GM19023 (cell line): ENCODE results near the gene ERBB2.

Source experiments
- ATAC-seq: cut with Tn5 transposase; IDR thresholded peaks from one replicate; pipeline ENCODE4 v1.9.1; 2021; ENCODE audit warnings: mild to moderate bottlenecking, moderate library complexity; ENCODE audit not compliant: unreplicated experiment

ERBB2 gene

DNA sequence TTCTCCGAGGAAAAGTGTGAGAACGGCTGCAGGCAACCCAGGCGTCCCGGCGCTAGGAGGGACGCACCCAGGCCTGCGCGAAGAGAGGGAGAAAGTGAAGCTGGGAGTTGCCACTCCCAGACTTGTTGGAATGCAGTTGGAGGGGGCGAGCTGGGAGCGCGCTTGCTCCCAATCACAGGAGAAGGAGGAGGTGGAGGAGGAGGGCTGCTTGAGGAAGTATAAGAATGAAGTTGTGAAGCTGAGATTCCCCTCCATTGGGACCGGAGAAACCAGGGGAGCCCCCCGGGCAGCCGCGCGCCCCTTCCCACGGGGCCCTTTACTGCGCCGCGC lies at the start of gene ERBB2:
Gene ERBB2, plus strand, starts transcription at position 247 of the 330 bp plus-strand sequence. CDS start 175 bp downstream, outside the sequence.
- no peak for ATAC-seq

GRCh38 chr17:39650121-39650579 lies 49.7 kb upstream of the ERBB2 start:
- no peak for ATAC-seq

DNA sequence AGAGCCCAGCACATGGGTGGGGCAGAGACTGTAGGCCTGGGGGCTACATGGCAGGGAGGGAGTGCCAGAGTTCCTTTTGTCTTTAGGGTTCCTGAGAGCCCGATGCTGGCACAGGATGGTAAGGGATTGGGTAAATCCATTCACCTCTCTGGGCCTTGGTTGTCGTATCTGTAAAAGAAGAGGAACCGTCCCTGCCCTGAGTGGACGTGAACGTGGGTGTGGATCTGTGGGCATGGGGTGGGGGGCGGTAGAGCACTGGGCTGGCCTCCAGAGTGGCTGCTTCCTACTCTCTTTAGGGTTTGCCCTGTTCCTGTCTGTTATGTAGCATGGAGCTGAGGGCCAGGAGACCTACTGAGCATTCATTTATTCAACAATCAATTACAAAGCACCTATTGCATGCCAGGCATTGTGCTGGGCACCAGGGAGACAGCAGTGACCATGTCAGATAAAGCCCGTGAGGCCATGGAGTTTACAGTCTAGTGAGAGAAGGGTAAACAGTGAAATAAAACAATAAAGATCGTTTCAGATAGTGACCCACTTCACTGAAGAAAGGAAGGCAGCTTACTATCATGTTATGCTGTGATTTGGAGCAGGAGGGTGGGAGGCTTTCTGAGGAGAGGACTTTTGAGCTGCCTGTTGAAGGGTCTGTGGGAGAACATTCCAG lies 47.8 kb upstream of the ERBB2 start:
- ATAC-seq: no peak

GRCh38 chr17:39652587-39653315 lies 47.1 kb upstream of the ERBB2 start:
- no peak for ATAC-seq

GRCh38 chr17:39653316-39653661 lies 46.6 kb upstream of the ERBB2 start:
- no peak for ATAC-seq

DNA sequence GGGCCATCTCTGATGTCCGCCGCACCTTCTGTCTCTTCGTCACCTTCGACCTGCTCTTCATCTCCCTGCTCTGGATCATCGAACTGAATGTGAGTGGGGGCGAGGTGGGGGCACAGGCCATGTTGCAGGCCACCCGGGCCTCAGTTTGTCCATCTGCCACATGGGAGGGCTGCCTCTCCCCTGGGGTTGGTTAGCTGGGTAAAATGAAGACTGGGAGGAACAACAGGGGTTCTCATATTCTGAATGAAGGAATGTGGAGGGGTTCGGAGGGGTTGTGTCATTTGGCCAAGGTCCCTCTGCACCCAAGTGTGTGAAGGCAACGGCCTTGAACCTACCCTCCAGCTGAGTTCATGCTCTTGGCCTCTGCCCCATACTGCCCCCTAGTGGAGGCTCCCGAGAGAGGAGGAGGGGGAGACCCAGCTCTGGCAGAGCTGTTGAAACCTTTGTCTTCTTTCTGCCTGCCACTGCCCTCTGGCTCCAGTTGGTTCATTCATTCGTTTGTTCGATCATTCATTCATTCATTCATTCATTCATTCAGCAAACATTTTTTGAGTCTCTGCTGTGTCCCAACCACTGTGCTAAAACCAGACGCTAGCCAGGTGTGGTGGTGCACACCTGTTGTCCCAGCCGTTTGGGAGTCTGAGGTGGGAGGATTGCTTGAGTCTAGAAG lies 46.1 kb upstream of the ERBB2 start:
- ATAC-seq: no peak

DNA sequence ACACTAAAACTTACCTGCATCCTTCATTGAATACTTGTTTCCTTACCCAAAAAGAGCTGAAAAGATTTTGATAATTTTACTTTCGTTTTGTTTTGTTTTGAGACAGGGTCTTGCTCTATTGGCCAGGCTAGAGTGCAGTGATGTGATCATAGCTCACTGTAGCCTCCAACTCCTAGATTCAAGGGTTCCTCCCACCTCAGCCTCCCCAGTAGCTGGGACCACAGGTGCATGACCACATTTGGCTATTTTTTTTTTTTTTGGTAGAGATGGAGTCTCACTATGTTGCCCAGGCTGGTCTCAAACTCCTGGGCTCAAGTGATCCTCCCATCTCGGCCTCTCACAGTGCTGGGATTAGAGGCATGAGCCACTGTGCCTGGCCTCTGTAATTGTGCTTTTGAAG lies 44.8 kb upstream of the ERBB2 start:
- ATAC-seq: no peak

GRCh38 chr17:39658346-39658745 lies 41.5 kb upstream of the ERBB2 start:
- no peak for ATAC-seq

GRCh38 chr17:39658760-39659159 lies 41.1 kb upstream of the ERBB2 start:
- ATAC-seq: no peak

DNA sequence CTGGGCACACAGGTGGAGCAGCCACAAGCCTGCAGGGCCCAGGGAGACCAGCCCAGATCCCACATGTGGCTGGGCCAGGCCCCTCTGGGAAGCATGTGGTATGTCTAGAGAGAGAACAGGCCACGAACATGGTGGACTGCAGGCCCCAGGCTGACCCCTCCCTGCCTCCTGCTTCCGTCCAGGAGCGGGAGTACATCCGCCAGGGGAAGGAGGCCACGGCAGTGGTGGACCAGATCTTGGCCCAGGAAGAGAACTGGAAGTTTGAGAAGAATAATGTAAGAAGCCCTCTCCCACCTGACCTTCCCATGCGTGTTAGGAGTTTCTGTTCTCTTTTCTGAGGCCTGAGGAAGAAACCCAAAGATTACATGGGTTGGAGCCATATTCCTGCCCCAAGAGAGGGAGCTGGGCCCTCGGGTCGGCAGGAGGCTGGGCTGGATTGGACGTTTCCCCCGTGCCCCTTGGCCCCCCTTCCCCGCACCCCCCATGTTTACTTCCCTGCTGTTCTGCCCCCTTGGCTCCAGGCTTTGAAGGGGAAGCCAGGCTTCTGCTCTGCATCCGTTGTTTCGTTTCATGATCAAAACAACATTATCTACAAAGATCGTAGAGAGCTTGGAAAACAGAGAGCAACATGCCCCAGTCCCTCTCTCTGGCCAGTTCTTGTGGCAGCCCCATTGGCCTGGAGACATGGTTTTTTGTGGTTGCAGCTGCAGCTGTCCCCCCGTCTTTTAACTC lies 40.4 kb upstream of the ERBB2 start:
- no peak for ATAC-seq

DNA sequence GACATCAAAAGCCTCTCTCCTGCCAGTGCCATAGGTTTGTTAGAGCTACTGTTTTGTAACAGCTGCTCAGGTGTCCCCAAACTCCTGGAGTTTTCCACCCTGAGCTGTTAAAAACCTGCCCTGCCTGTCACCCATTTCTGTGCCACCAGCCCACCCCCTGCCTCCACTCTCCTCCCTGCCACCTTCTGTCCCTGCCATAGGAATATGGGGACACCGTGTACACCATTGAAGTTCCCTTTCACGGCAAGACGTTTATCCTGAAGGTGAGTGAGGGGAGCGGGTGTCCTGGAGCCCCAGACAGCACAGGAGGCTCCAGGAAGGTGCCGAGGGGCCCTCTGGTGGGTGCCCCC lies 39.9 kb upstream of the ERBB2 start:
- no peak for ATAC-seq

GRCh38 chr17:39660397-39661385 lies 39.2 kb upstream of the ERBB2 start:
- no peak for ATAC-seq

GRCh38 chr17:39661744-39662541 lies 37.9 kb upstream of the ERBB2 start:
- ATAC-seq: no peak

DNA sequence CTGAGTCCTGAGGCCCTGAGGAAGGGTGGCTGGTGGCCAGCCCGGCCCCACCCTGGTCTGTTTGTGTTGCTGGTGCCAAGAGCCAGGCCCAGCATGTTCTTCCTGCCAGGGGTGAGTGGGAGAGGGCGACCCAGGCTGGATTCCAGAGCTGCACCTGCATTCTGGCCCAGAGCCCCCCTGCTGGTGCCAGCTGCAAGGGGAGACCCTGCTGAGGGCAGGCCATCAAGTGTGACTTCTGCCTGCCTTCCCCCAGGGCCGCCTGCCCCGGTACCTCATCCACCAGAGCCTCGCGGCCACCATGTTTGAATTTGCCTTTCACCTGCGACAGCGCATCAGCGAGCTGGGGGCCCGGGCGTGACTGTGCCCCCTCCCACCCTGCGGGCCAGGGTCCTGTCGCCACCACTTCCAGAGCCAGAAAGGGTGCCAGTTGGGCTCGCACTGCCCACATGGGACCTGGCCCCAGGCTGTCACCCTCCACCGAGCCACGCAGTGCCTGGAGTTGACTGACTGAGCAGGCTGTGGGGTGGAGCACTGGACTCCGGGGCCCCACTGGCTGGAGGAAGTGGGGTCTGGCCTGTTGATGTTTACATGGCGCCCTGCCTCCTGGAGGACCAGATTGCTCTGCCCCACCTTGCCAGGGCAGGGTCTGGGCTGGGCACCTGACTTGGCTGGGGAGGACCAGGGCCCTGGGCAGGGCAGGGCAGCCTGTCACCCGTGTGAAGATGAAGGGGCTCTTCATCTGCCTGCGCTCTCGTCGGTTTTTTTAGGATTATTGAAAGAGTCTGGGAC lies 37.1 kb upstream of the ERBB2 start:
- no peak for ATAC-seq

DNA sequence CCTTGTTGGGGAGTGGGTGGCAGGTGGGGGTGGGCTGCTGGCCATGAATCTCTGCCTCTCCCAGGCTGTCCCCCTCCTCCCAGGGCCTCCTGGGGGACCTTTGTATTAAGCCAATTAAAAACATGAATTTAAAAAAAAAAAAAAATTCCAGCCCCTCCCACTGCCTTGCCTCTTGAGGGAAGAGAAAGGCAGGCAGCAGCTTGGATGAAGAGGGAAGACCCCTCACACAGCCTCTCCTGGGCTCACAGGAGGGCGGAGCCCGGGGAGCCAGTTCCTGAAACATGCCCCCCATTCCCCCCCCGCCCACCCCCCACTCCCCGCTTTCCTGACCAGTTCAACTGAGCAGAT lies 36.5 kb upstream of the ERBB2 start:
- no peak for ATAC-seq

- ATAC-seq: no peak
Measured at GRCh38 chr17:39663688-39664580, 35.9 kb upstream of the ERBB2 start.

DNA sequence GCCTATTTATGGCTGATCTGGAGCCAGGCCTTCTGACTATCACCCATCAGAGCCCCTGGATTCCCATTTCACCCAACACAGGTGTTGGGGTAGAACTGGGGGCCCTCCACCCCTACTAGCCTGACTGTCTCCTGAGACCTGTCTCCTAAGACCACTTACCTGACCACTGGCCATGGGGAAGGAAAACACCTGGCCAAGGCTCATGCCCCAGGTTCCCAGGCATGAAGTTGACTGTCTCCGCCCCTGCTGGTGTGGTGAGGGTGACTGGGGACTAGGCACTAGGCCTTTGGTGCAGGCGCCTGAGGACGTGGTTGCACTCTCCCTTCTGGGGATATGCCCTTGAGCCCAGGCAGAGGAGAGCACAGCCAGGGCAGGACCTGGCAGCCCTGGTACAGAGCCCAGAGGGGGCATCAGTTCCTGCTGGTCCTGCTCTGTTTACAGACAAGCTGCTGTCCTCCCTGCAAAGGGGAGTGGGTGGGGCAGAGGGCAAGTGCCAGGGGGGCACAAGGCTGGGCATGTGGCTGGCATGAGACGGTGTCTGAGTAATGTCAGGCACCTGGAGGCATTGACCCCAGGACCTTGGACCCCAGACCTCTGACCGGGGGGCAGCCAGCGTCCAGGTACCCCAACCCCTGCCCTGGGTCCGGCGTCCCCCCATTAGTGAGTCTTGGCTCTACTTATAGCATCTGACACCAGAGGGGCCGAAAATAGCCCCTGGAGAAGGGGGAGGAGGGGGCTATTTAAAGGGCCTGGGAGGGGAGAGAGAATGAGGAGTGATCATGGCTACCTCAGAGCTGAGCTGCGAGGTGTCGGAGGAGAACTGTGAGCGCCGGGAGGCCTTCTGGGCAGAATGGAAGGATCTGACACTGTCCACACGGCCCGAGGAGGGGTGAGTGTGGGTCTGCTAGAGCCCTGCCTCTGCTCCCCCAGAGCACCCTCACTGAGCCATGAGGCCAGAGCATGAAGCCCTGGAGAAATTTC lies 35.0 kb upstream of the ERBB2 start, which contains the start of gene TCAP:
Gene TCAP, plus strand, starts transcription at position 769 of the 981 bp plus-strand sequence. Its CDS starts 11 bp downstream, at position 780.
- ATAC-seq: no peak
